Measurements from ENCODE around the gene KRTAP4-1. TPM values are rescaled to one million over a fixed set of nuclear protein-coding genes. Genes with fewer than 3 reads are reported as not detected.

Gene KRTAP4-1
- total and polyA plus RNA-seq, 9 of the 15 experiments (the other 6 are each of a cell fraction or from before 2014, with no cell fraction given): not detected

DNA sequence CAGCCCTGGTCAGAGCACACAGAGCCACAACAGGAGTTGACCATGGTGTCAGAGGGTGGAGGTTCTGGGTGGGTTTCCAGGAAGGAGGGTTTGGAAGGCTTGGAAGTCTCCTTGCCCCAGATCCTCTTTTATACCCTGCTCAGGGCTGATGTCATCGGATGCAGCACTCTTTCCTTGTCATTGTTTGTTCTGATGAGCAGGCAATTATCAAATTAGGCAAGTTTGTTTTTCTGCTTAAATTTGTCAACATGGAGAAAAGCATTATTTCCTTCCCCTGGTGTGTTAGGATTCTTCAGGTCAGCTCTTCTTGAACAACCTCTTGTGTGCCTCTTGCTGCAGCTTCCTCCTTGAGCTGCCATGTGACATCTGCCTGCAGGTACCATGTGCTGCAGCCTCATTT is 24.1 kb downstream of the KRTAP4-1 start, which contains the start of gene KRTAP4-4:
TSS of gene KRTAP4-4 (minus strand) at position 101 of the 400 bp plus-strand sequence. CDS start at position 44, 57 bp downstream.
- no peaks in the 10 kb centered on the region for H3K79me2 ChIP-seq (ENCODE audit: control insufficient read depth, insufficient read depth, low read length)
- no peaks in the 10 kb centered on the region for H3K4me1 ChIP-seq (replicated peaks in 1 of 2; ENCODE audit: control insufficient read depth in 2 of 2, insufficient read depth in 2 of 2, low read length in 2 of 2)
- H3K9me1 ChIP-seq (ENCODE audit: control insufficient read depth, insufficient read depth, low read length): no peaks in the 10 kb centered on the region
- no peak within 1 kb of the TSS for H3K27ac ChIP-seq (ENCODE audit: extremely low read depth, low read depth, low read length)
- H3K36me3 ChIP-seq (ENCODE audit: control insufficient read depth, insufficient read depth, low read length): no peaks in the 10 kb centered on the region
- intact Hi-C loops (cut with micrococcal nuclease) (no loop called here), in situ Hi-C loops (cut with MboI) (no loop called here)
- CTCF ChIA-PET (ENCODE audit: low intra/inter-chr PET ratio): no interaction called here
- no peak for ATAC-seq
- POLR2A ChIA-PET: interaction anchor here (0.7 kb wide), 1 partner anchor 10 kb away, joined by 3 read pairs; no protein-coding TSS in a partner anchor
- no peaks in the 10 kb centered on the region for H4K20me1 ChIP-seq (replicated peaks; ENCODE audit: control insufficient read depth, insufficient read depth, low read length)
- TF ChIP-seq GTF2F1 (IDR thresholded peaks at IDR 0.05; ENCODE audit: low read depth, low read length): no peak
- TF ChIP-seq PHF20 (IDR thresholded peaks at IDR 0.05; ENCODE audit: partially characterized antibody): no peak
- TF ChIP-seq FOXP1 (CRISPR knock-in tag; IDR thresholded peaks at IDR 0.05): no peak
- no peak for TF ChIP-seq NFE2 (IDR thresholded peaks at IDR 0.05; ENCODE audit: low read depth)
- TF ChIP-seq MAFK (IDR thresholded peaks at IDR 0.05; ENCODE audit: low read length): no peak
- no peak for TF ChIP-seq ZNF384 (IDR thresholded peaks at IDR 0.05; ENCODE audit: low read depth, low read length)
- no peak for TF ChIP-seq PHF21A (IDR thresholded peaks at IDR 0.05; ENCODE audit: borderline replicate concordance, low read depth)
- TF ChIP-seq MGA (IDR thresholded peaks at IDR 0.05): no peak
- no peak for TF ChIP-seq MAFG (tag; conservative IDR thresholded peaks at IDR 0.05)
- no peaks in the 10 kb centered on the region for H3K27me3 ChIP-seq (ENCODE audit: control insufficient read depth in 2 of 2, insufficient read depth in 2 of 2, low read length in 2 of 2)
- H3K9ac ChIP-seq (ENCODE audit: insufficient read depth in 1 of 2, low read depth in 2 of 2, low read length in 2 of 2): no peak within 1 kb of the TSS; a peak in 1 of 4 replicates
- DNase-seq (ENCODE audit: extremely low read depth in 1 of 4, low spot score in 3 of 4): no peak
- no peak for FAIRE-seq
- no peak within 1 kb of the TSS for H2AFZ ChIP-seq (ENCODE audit: low read depth, low read length)
- BruUV-seq (replicated peaks): no TSS peak
- no peak within 1 kb of the TSS for H3K4me2 ChIP-seq (ENCODE audit: insufficient read depth, low read length)
- 0% methylated on average over 1 of the region's 1 CpG for WGBS (ENCODE audit: insufficient coverage, low coverage, missing lambda C conversion rate)
- no peaks in the 10 kb centered on the region for H3K9me3 ChIP-seq (replicated peaks; ENCODE audit: control insufficient read depth, insufficient read depth, low read depth, low read length)
- H3K4me3 ChIP-seq: no peak within 1 kb of the TSS

All from K562 (cell line).